DOHH2 (cell line): Measurements from ENCODE around the gene ATP8B3.

ENCODE experiments used
- H3F3A ChIP-seq: fragments of 200-600 bp; sonication (generic), shearing (Covaris generic); 2 replicates; pipeline ENCODE4 v1.6.0; 2016; ENCODE audit warnings: antibody characterized with exemption, mild to moderate bottlenecking; ENCODE audit not compliant: control insufficient read depth, insufficient read depth
- H3K27ac ChIP-seq: fragments of 200-600 bp; sonication (generic); 2 replicates; pipeline ENCODE4 v1.5.1; 2014; ENCODE audit warnings: low read depth, mild to moderate bottlenecking, low read length, moderate library complexity
- H3K27me3 ChIP-seq: fragments of 200-600 bp; sonication (generic); 2 replicates; pipeline ENCODE4 v1.6.1; 2014; ENCODE audit warnings: mild to moderate bottlenecking, low read length, mixed read lengths; ENCODE audit not compliant: control insufficient read depth
- H3K36me3 ChIP-seq: fragments of 200-600 bp; sonication (generic); 2 replicates; pipeline ENCODE4 v1.6.1; 2014; ENCODE audit warnings: mild to moderate bottlenecking, low read length, moderate library complexity, mixed read lengths; ENCODE audit not compliant: control insufficient read depth
- H3K4me1 ChIP-seq: fragments of 200-600 bp; sonication (generic); 2 replicates; pipeline ENCODE4 v1.6.1; 2014; ENCODE audit warnings: mild to moderate bottlenecking, low read length, mixed read lengths; ENCODE audit not compliant: control insufficient read depth
- H3K4me2 ChIP-seq: fragments of 200-600 bp; sonication (generic); 2 replicates; pipeline ENCODE4 v1.6.0; 2014; ENCODE audit warnings: mild to moderate bottlenecking, low read length, moderate library complexity
- H3K4me3 ChIP-seq: fragments of 200-600 bp; sonication (generic); 2 replicates; pipeline ENCODE4 v1.5.1; 2014; ENCODE audit warnings: mild to moderate bottlenecking, low read length, mixed read lengths
- H3K79me2 ChIP-seq: fragments of 200-600 bp; sonication (generic); 2 replicates; pipeline ENCODE4 v1.6.1; 2014; ENCODE audit warnings: mild to moderate bottlenecking, low read length, mixed read lengths; ENCODE audit not compliant: control insufficient read depth
- H3K9me2 ChIP-seq: fragments of 200-600 bp; sonication (generic); replicated peaks from 2 replicates; pipeline ENCODE4 v1.6.1; 2014; ENCODE audit warnings: mild to moderate bottlenecking, low read length, mixed read lengths; ENCODE audit not compliant: control insufficient read depth
- H3K9me3 ChIP-seq: fragments of 200-600 bp; sonication (generic); 2 replicates; pipeline ENCODE4 v1.6.1; 2014; ENCODE audit warnings: antibody characterized with exemption, low read length, mixed read lengths; ENCODE audit not compliant: control insufficient read depth, insufficient read depth
- H4K20me1 ChIP-seq: fragments of 200-600 bp; sonication (generic); 2 replicates; pipeline ENCODE4 v1.6.0; 2014; ENCODE audit warnings: low read depth, mild to moderate bottlenecking, antibody characterized with exemption, low read length, moderate library complexity; ENCODE audit not compliant: control insufficient read depth, insufficient read depth
- CTCF ChIP-seq: fragments of 200-600 bp; sonication (generic); IDR thresholded peaks from one replicate; pipeline ENCODE4 v1.5.1; 2014; ENCODE audit warnings: antibody characterized with exemption, mild to moderate bottlenecking, low read depth, low read length; ENCODE audit not compliant: poor library complexity, severe bottlenecking
- EZH2phosphoT487 ChIP-seq: fragments of 200-600 bp; sonication (generic); IDR thresholded peaks from 2 replicates; pipeline ENCODE4 v1.6.1; 2017; ENCODE audit warnings: borderline replicate concordance, mild to moderate bottlenecking, antibody characterized with exemption, low read length, moderate library complexity, mixed read lengths

ATP8B3 gene

GRCh38 chr19:1851654-1852580 lies 39.8 kb upstream of the ATP8B3 start:
- no peak overlapping the region for H3K27ac ChIP-seq
- H3K4me3 ChIP-seq = peak overlapping the region; percentile 46
- H3K79me2 ChIP-seq = peaks cover 76% of the 10 kb centered on the region
- no peaks in the 10 kb centered on the region for H3K9me3 ChIP-seq
- H3K4me1 ChIP-seq = peaks cover 68% of the 10 kb centered on the region
- peak overlapping the region; percentile 75 for H3K4me2 ChIP-seq
- H4K20me1 ChIP-seq = peaks cover 20% of the 10 kb centered on the region; the same call in 1 of the 2 replicates
- H3K9me2 ChIP-seq = no peaks in the 10 kb centered on the region
- peaks cover 20% of the 10 kb centered on the region for H3K36me3 ChIP-seq
- H3F3A ChIP-seq = peaks cover 13% of the 10 kb centered on the region; the same call in 1 of the 2 replicates
- TF ChIP-seq CTCF = peak; percentile 9
- TF ChIP-seq EZH2phosphoT487 = no peak
- no peaks in the 10 kb centered on the region for H3K27me3 ChIP-seq

- H3K27ac ChIP-seq = no peak overlapping the region
- H3K79me2 ChIP-seq = peaks cover 78% of the 10 kb centered on the region
- H3K9me3 ChIP-seq = no peaks in the 10 kb centered on the region
- TF ChIP-seq CTCF = peak; percentile 43
- no peak for TF ChIP-seq EZH2phosphoT487
- H3K4me1 ChIP-seq = peaks cover 69% of the 10 kb centered on the region
- H3K4me2 ChIP-seq = peak overlapping the region; percentile 75; the same call in 1 of the 2 replicates
- no peaks in the 10 kb centered on the region for H3K9me2 ChIP-seq
- no peak overlapping the region for H3K4me3 ChIP-seq
- peaks cover 8% of the 10 kb centered on the region; the same call in 1 of the 2 replicates for H3F3A ChIP-seq
- H3K36me3 ChIP-seq = peaks cover 29% of the 10 kb centered on the region
- peaks cover 28% of the 10 kb centered on the region; the same call in 1 of the 2 replicates for H4K20me1 ChIP-seq
- H3K27me3 ChIP-seq = no peaks in the 10 kb centered on the region
Measured at GRCh38 chr19:1850809-1851653, 39.0 kb upstream of the ATP8B3 start.

- Histone ChIP-seq H3K9me2 (no peaks in the 10 kb centered on the region), H3K4me2 (no peak overlapping the region), H3K36me3 (peaks cover 38% of the 10 kb centered on the region), H3K79me2 (peaks cover 78% of the 10 kb centered on the region), H3K27me3 (no peaks in the 10 kb centered on the region), H3K4me1 (peaks cover 62% of the 10 kb centered on the region), H3K9me3 (no peaks in the 10 kb centered on the region), H3K4me3 (no peak overlapping the region), H3F3A (peaks cover 3% of the 10 kb centered on the region; the same call in 1 of the 2 replicates), H3K27ac (no peak overlapping the region), H4K20me1 (peaks cover 27% of the 10 kb centered on the region; the same call in 1 of the 2 replicates)
- TF ChIP-seq CTCF (no peak), EZH2phosphoT487 (no peak)
Measured at GRCh38 chr19:1849886-1850398, 37.9 kb upstream of the ATP8B3 start.
